ENCODE data around the gene NR2F1. TPM values are rescaled to one million over a fixed set of nuclear protein-coding genes. Genes with fewer than 3 reads are reported as not detected.
A peak's percentile ranks its signal among the peaks of the same experiment; 100 is the strongest.

NR2F1 gene
- total and polyA plus RNA-seq, 2 donors (not counting 1 experiment from before 2014, with no cell fraction given): not detected

GRCh38 chr5:93588352-93589151, 5.5 kb downstream of the NR2F1 start:
- Histone ChIP-seq H3K27me3 (replicated peaks in 1 of 4; ENCODE audit: control extremely low read depth in 1 of 4, control insufficient read depth in 3 of 4, insufficient read depth in 4 of 4, low read length in 3 of 4) (peaks cover 0 to 80% (median 71%) of the 10 kb centered on the region in 4 experiments), H4K20me1 (ENCODE audit: control insufficient read depth, insufficient read depth, low read length, poor library complexity, severe bottlenecking) (no peaks in the 10 kb centered on the region), H3K4me3 (ENCODE audit: control extremely low read depth in 1 of 5, extremely low read depth in 1 of 5, insufficient read depth in 1 of 5, low read depth in 2 of 5, low read length in 4 of 5) (no peak overlapping the region), H3K36me3 (replicated peaks in 1 of 2; ENCODE audit: control extremely low read depth in 1 of 2, control insufficient read depth in 1 of 2, extremely low read depth in 1 of 2, insufficient read depth in 2 of 2, low read length in 1 of 2) (no peaks in the 10 kb centered on the region), H3K27ac (ENCODE audit: low read length in 2 of 2) (no peak overlapping the region), H2AFZ (ENCODE audit: insufficient read depth, low read depth, low read length, poor library complexity, severe bottlenecking) (no peak overlapping the region), H3K79me2 (ENCODE audit: control insufficient read depth, insufficient read depth, low read length) (no peaks in the 10 kb centered on the region), H3K4me1 (ENCODE audit: control insufficient read depth in 2 of 2, insufficient read depth in 2 of 2, low read length in 2 of 2) (peaks cover 18 to 27% of the 10 kb centered on the region in 2 donors), H3K9ac (ENCODE audit: low read length) (no peak overlapping the region), H3K9me3 (ENCODE audit: control extremely low read depth in 1 of 3, control insufficient read depth in 2 of 3, insufficient read depth in 1 of 3, low read length in 2 of 3) (peaks cover 0 to 25% (median 5%) of the 10 kb centered on the region in 3 donors), H3K4me2 (replicated peaks; ENCODE audit: low read depth, low read length, poor library complexity, severe bottlenecking) (peak overlapping the region; percentile 30)
- Mint-ChIP-seq H3K27ac (peak overlapping the region; percentile 71), H3K27me3 (peaks cover 72% of the 10 kb centered on the region), H3K9me3 (ENCODE audit: insufficient read depth) (peaks cover 4% of the 10 kb centered on the region), H3K4me3 (peak overlapping the region; percentile 67), H3K4me1 (peaks cover 19% of the 10 kb centered on the region)
- TF ChIP-seq EZH2 (IDR thresholded peaks at IDR 0.05; ENCODE audit: borderline replicate concordance, insufficient read depth, low read depth, low read length, poor library complexity, severe bottlenecking) (no peak), CTCF (IDR thresholded peaks at IDR 0.05) (no peak)
- intact Hi-C loops (cut with micrococcal nuclease): no loop called here
- CTCF ChIA-PET: interaction anchor here (1.2 kb wide), 1 partner anchor 19 kb away, joined by 3 read pairs; no protein-coding TSS in a partner anchor
- POLR2A ChIA-PET: no interaction called here
- ATAC-seq (ENCODE audit: low read depth): no peak
- peak; percentile 18 for DNase-seq
- WGBS (ENCODE audit: insufficient coverage): 21% methylated on average over 64 of the region's 78 CpGs

DNA sequence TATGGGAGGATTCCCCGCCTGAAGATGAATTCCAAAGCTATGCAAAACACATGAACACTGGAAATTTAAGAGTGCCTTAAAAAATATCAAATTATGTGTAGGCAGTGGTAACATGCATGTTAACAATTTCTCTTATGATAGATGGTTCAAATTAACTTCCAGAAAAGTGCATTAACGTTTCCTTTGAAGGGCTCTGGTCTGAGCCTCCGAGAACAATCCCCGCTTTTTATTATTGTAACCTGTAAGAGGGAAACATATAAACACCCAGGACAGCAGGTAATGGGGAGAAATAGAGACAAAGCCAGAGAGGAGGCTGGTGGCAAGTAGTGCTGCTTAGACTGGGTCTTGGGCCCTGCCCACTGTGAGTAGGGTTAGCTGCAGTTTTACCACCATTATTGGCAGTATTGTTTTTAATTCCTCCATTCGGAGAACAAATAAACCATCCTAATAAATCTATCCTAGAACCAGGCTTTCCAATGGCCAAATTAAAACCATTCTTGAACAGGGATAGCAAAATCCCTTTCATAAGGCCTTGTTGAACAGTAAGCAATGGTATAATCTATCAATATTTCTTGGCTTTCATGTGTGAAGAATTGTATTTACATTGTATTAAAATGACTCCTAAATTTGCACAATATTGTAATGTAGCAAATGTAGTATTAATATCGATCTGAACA, 6.3 kb downstream of the NR2F1 start:
- Histone ChIP-seq H3K9me3 (ENCODE audit: control extremely low read depth in 1 of 3, control insufficient read depth in 2 of 3, insufficient read depth in 1 of 3, low read length in 2 of 3) (peaks cover 0 to 29% (median 5%) of the 10 kb centered on the region in 3 donors), H4K20me1 (ENCODE audit: control insufficient read depth, insufficient read depth, low read length, poor library complexity, severe bottlenecking) (no peaks in the 10 kb centered on the region), H2AFZ (ENCODE audit: insufficient read depth, low read depth, low read length, poor library complexity, severe bottlenecking) (no peak overlapping the region), H3K36me3 (replicated peaks in 1 of 2; ENCODE audit: control extremely low read depth in 1 of 2, control insufficient read depth in 1 of 2, extremely low read depth in 1 of 2, insufficient read depth in 2 of 2, low read length in 1 of 2) (no peaks in the 10 kb centered on the region), H3K27ac (ENCODE audit: low read length in 2 of 2) (no peak overlapping the region), H3K79me2 (ENCODE audit: control insufficient read depth, insufficient read depth, low read length) (no peaks in the 10 kb centered on the region), H3K4me3 (ENCODE audit: control extremely low read depth in 1 of 5, extremely low read depth in 1 of 5, insufficient read depth in 1 of 5, low read depth in 2 of 5, low read length in 4 of 5) (no peak overlapping the region), H3K4me1 (ENCODE audit: control insufficient read depth in 2 of 2, insufficient read depth in 2 of 2, low read length in 2 of 2) (peaks cover 15 to 26% of the 10 kb centered on the region in 2 donors), H3K4me2 (replicated peaks; ENCODE audit: low read depth, low read length, poor library complexity, severe bottlenecking) (no peak overlapping the region), H3K27me3 (replicated peaks in 1 of 4; ENCODE audit: control extremely low read depth in 1 of 4, control insufficient read depth in 3 of 4, insufficient read depth in 4 of 4, low read length in 3 of 4) (peaks cover 0 to 84% (median 73%) of the 10 kb centered on the region in 4 experiments), H3K9ac (ENCODE audit: low read length) (no peak overlapping the region)
- ChIA-PET CTCF (no interaction called here), POLR2A (no interaction called here)
- peak overlapping the region; percentile 7 for H3K27ac Mint-ChIP-seq
- peaks cover 80% of the 10 kb centered on the region for H3K27me3 Mint-ChIP-seq
- 75% methylated on average over 1 of the region's 6 CpGs for WGBS (ENCODE audit: insufficient coverage)
- TF ChIP-seq CTCF (IDR thresholded peaks at IDR 0.05) (no peak), EZH2 (IDR thresholded peaks at IDR 0.05; ENCODE audit: borderline replicate concordance, insufficient read depth, low read depth, low read length, poor library complexity, severe bottlenecking) (no peak)
- ATAC-seq (ENCODE audit: low read depth) (no peak), DNase-seq (no peak)
- H3K9me3 Mint-ChIP-seq (ENCODE audit: insufficient read depth): peaks cover 4% of the 10 kb centered on the region
- H3K4me1 Mint-ChIP-seq: peaks cover 19% of the 10 kb centered on the region
- H3K4me3 Mint-ChIP-seq: no peak overlapping the region
- intact Hi-C loops (cut with micrococcal nuclease): no loop called here
